HFF-Myc (cell line): ENCODE data around the gene MCF2L.

Experiments
- DNase-seq: peaks from one replicate; pipeline ENCODE4 v3.0.0-alpha.2; 2011; ENCODE audit warnings: low read depth; ENCODE audit errors: extremely low read depth
- H3K4me3 ChIP-seq: replicated peaks from 2 replicates; pipeline ENCODE4 v1.5.1; 2011; ENCODE audit warnings: low read depth, mild to moderate bottlenecking, control low read depth, low read length
- CTCF ChIP-seq: IDR thresholded peaks from 2 replicates; pipeline ENCODE4 v1.5.1; 2012; ENCODE audit warnings: mild to moderate bottlenecking, low read depth, low read length, control low read depth; ENCODE audit errors: missing control alignments

MCF2L gene

GRCh38 chr13:113086991-113087922, 118.2 kb downstream of the MCF2L start:
- TF ChIP-seq CTCF: no peak
- no peak overlapping the region for H3K4me3 ChIP-seq
- DNase-seq: no peak

GRCh38 chr13:113087923-113088690, 119.1 kb downstream of the MCF2L start:
- H3K4me3 ChIP-seq: no peak overlapping the region
- DNase-seq: no peak
- no peak for TF ChIP-seq CTCF

- no peak overlapping the region for H3K4me3 ChIP-seq
- TF ChIP-seq CTCF: no peak
- no peak for DNase-seq
Observed at GRCh38 chr13:113088691-113089020, 119.6 kb downstream of the MCF2L start.

GRCh38 chr13:113089693-113090414, 120.8 kb downstream of the MCF2L start:
- no peak for TF ChIP-seq CTCF
- DNase-seq: no peak
- H3K4me3 ChIP-seq: no peak overlapping the region

- H3K4me3 ChIP-seq: no peak overlapping the region
- DNase-seq: no peak
- no peak for TF ChIP-seq CTCF
Observed at GRCh38 chr13:113090415-113090770, 121.4 kb downstream of the MCF2L start.

- TF ChIP-seq CTCF: no peak
- H3K4me3 ChIP-seq: no peak overlapping the region
- DNase-seq: no peak
Observed at GRCh38 chr13:113090806-113091205, 121.8 kb downstream of the MCF2L start.
